Trophoblast cell (in vitro differentiated cells and primary cell): ENCODE data around the gene KLHL6.

Experiments used
- DNase-seq, 2 donors: peaks; one replicate each; pipeline ENCODE4 v3.0.0-alpha.2; 2016
- H2AFZ ChIP-seq: 2 replicates; pipeline ENCODE4 v1.6.1; 2013; ENCODE audit warnings: low read length, moderate library complexity, mild to moderate bottlenecking; ENCODE audit not compliant: insufficient read depth, poor library complexity
- H2AK5ac ChIP-seq: 2 replicates; pipeline ENCODE4 v1.6.1; 2013; ENCODE audit warnings: mild to moderate bottlenecking, low read length
- H2BK120ac ChIP-seq: 2 replicates; pipeline ENCODE4 v1.6.1; 2013; ENCODE audit warnings: low read length, mild to moderate bottlenecking, moderate library complexity; ENCODE audit not compliant: insufficient read depth, poor library complexity
- H2BK12ac ChIP-seq: 2 replicates; pipeline ENCODE4 v1.6.1; 2013; ENCODE audit warnings: mild to moderate bottlenecking, low read length, moderate library complexity
- H2BK5ac ChIP-seq: 2 replicates; pipeline ENCODE4 v1.6.1; 2013; ENCODE audit warnings: low read length, low read depth, moderate library complexity, mild to moderate bottlenecking; ENCODE audit not compliant: poor library complexity
- H3K14ac ChIP-seq: 2 replicates; pipeline ENCODE4 v1.6.1; 2013; ENCODE audit warnings: mild to moderate bottlenecking, low read length
- H3K18ac ChIP-seq: 2 replicates; pipeline ENCODE4 v1.6.1; 2013; ENCODE audit warnings: mild to moderate bottlenecking, low read length
- H3K23ac ChIP-seq: 2 replicates; pipeline ENCODE4 v1.6.1; 2013; ENCODE audit warnings: low read length
- H3K27ac ChIP-seq: 2 replicates; pipeline ENCODE4 v1.5.1; 2013; ENCODE audit warnings: low read depth, mild to moderate bottlenecking, inconsistent platforms, low read length, moderate library complexity
- H3K27me3 ChIP-seq: 2 replicates; pipeline ENCODE4 v1.6.1; 2013; ENCODE audit warnings: inconsistent platforms, mild to moderate bottlenecking, low read length, moderate library complexity; ENCODE audit not compliant: insufficient read depth
- H3K36me3 ChIP-seq, 2 experiments: 1 replicate in 1 of 2; 2 replicates in 1 of 2; pipeline ENCODE4 v1.6.1; 2013; ENCODE audit warnings: low read length in 2 of 2, mild to moderate bottlenecking in 2 of 2, moderate library complexity in 1 of 2; ENCODE audit not compliant: insufficient read depth in 2 of 2, control insufficient read depth in 1 of 2
- H3K4ac ChIP-seq: 2 replicates; pipeline ENCODE4 v1.6.1; 2013; ENCODE audit warnings: low read depth, mild to moderate bottlenecking, low read length, moderate library complexity
- H3K4me1 ChIP-seq, 2 experiments: 1 replicate in 1 of 2; 2 replicates in 1 of 2; pipeline ENCODE4 v1.6.1; 2013; ENCODE audit warnings: low read length in 2 of 2, mild to moderate bottlenecking in 2 of 2, moderate library complexity in 1 of 2; ENCODE audit not compliant: insufficient read depth in 2 of 2, control insufficient read depth in 1 of 2
- H3K4me2 ChIP-seq: 2 replicates; pipeline ENCODE4 v1.6.1; 2013; ENCODE audit warnings: inconsistent platforms, mild to moderate bottlenecking, low read length, moderate library complexity
- H3K4me3 ChIP-seq: 2 replicates; pipeline ENCODE4 v1.5.1; 2013; ENCODE audit warnings: mild to moderate bottlenecking, low read depth, low read length, inconsistent platforms
- H3K79me1 ChIP-seq: one replicate; pipeline ENCODE4 v1.6.1; 2013; ENCODE audit warnings: low read length
- H3K79me2 ChIP-seq: 2 replicates; pipeline ENCODE4 v1.6.1; 2013; ENCODE audit warnings: low read length, mild to moderate bottlenecking; ENCODE audit not compliant: control insufficient read depth, insufficient read depth, poor library complexity
- H3K9ac ChIP-seq: 2 replicates; pipeline ENCODE4 v1.6.1; 2013; ENCODE audit warnings: mild to moderate bottlenecking, low read length
- H3K9me3 ChIP-seq: 2 replicates; pipeline ENCODE4 v1.6.1; 2013; ENCODE audit warnings: low read depth, mild to moderate bottlenecking, control low read depth, inconsistent platforms, low read length; ENCODE audit not compliant: insufficient read depth
- H4K12ac ChIP-seq: 2 replicates; pipeline ENCODE4 v1.6.1; 2013; ENCODE audit warnings: low read depth, mild to moderate bottlenecking, low read length, moderate library complexity
- H4K8ac ChIP-seq: 2 replicates; pipeline ENCODE4 v1.6.1; 2013; ENCODE audit warnings: low read depth, mild to moderate bottlenecking, low read length, moderate library complexity
- H4K91ac ChIP-seq: one replicate; pipeline ENCODE4 v1.6.1; 2013; ENCODE audit warnings: low read depth, mild to moderate bottlenecking, low read length, moderate library complexity
- WGBS: extraction: QIAGEN DNeasy Blood & Tissue Kit; methylation state at CpG from one replicate; pipeline ENCODE4 v1.1.7; 2013; ENCODE audit warnings: missing lambda C conversion rate; ENCODE audit not compliant: insufficient read length, insufficient coverage; ENCODE audit errors: extremely low coverage; 5-methylcytosine and 5-hydroxymethylcytosine counted together

Gene KLHL6

DNA sequence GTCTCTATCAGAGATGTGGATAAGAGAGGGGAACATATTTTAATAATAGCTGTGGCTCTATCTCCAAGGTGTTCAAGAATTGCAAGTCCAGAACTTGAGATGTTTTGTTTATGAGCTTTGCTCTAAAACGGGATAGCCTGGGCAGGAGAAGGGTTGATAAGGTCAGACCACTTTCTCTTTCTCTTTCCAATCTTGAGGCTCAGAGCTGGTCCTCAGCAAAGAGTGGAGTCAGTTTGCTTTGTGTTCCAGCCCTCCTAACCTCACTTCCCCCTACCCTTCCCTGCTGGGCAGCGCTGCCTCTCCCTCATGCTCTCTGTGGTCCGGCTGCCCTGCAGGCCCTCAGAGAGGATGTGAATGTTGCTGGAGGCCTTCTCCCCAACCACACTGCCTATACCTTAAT, 13.8 kb downstream of the KLHL6 start:
- Histone ChIP-seq H2BK12ac (no peak overlapping the region), H3K9me3 (no peaks in the 10 kb centered on the region), H4K91ac (no peak overlapping the region), H4K8ac (no peak overlapping the region), H3K79me1 (no peaks in the 10 kb centered on the region), H2AK5ac (no peak overlapping the region), H3K27me3 (no peaks in the 10 kb centered on the region), H2AFZ (no peak overlapping the region), H3K4me3 (no peak overlapping the region), H3K27ac (no peak overlapping the region), H3K36me3 (no peaks in the 10 kb centered on the region), H3K4ac (no peak overlapping the region), H3K14ac (no peak overlapping the region), H3K4me2 (no peak overlapping the region), H4K12ac (no peak overlapping the region), H3K9ac (no peak overlapping the region), H2BK120ac (no peak overlapping the region), H2BK5ac (no peak overlapping the region), H3K23ac (no peak overlapping the region), H3K4me1 (no peaks in the 10 kb centered on the region), H3K18ac (no peak overlapping the region), H3K79me2 (no peaks in the 10 kb centered on the region)
- DNase-seq: no peak
- WGBS: no CpG with 5 or more reads among the region's 3 CpGs

GRCh38 chr3:183541235-183541655, 14.3 kb downstream of the KLHL6 start:
- Histone ChIP-seq H2AFZ (no peak overlapping the region), H2BK5ac (no peak overlapping the region), H3K79me2 (no peaks in the 10 kb centered on the region), H3K4me2 (no peak overlapping the region), H3K4me3 (no peak overlapping the region), H3K36me3 (no peaks in the 10 kb centered on the region), H3K23ac (no peak overlapping the region), H3K18ac (no peak overlapping the region), H2AK5ac (no peak overlapping the region), H3K9me3 (no peaks in the 10 kb centered on the region), H4K8ac (no peak overlapping the region), H2BK12ac (no peak overlapping the region), H3K4ac (no peak overlapping the region), H3K79me1 (no peaks in the 10 kb centered on the region), H3K4me1 (no peaks in the 10 kb centered on the region), H3K14ac (no peak overlapping the region), H4K91ac (no peak overlapping the region), H4K12ac (no peak overlapping the region), H2BK120ac (no peak overlapping the region), H3K9ac (no peak overlapping the region), H3K27ac (no peak overlapping the region), H3K27me3 (no peaks in the 10 kb centered on the region)
- no CpG with 5 or more reads among the region's 6 CpGs for WGBS
- DNase-seq: no peak

DNA sequence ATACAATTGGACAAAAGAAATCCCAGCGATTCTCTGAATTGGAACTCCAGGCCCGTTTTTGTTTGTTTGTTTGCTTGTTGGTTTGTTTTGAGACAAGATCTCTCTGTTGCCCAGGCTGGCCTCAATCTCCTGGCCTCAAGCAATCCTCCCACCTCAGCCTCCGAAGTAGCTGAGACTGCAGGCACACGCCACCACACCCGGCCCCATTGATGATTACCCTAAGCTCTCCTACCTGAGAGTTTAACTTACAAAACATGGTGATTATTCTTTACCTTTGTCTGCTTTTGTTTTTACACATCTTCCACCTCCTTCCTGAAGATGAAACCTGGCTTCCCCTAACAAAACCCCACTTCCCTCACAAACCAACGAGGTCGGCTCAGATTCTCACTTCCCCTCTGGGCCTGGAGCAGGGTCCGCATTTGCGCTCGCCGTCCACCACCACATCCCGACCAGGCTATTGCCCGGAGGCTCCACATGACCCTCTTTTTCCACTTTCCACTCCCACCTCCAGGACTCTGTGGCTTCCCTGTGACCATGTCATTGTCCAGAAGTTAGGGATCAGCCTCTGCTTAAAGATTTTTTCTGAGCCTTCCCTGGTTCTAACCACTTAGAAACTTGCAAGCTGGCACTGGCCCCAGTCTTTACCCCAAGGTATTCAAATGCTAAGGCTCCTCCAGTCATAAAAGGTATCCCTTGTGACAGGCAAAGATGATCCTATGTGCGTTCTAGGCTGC, 14.8 kb downstream of the KLHL6 start:
- Histone ChIP-seq H3K9me3 (no peaks in the 10 kb centered on the region), H3K79me2 (no peaks in the 10 kb centered on the region), H3K79me1 (no peaks in the 10 kb centered on the region), H3K27ac (no peak overlapping the region), H3K27me3 (no peaks in the 10 kb centered on the region), H2AFZ (no peak overlapping the region), H4K8ac (no peak overlapping the region), H3K36me3 (no peaks in the 10 kb centered on the region), H3K9ac (no peak overlapping the region), H3K4me1 (no peaks in the 10 kb centered on the region), H4K12ac (no peak overlapping the region), H2BK5ac (no peak overlapping the region), H2BK120ac (no peak overlapping the region), H3K14ac (no peak overlapping the region), H4K91ac (no peak overlapping the region), H3K23ac (no peak overlapping the region), H2AK5ac (no peak overlapping the region), H3K4me2 (no peak overlapping the region), H3K4me3 (no peak overlapping the region), H2BK12ac (no peak overlapping the region), H3K18ac (no peak overlapping the region), H3K4ac (no peak overlapping the region)
- no peak for DNase-seq
- WGBS: no CpG with 5 or more reads among the region's 14 CpGs

DNA sequence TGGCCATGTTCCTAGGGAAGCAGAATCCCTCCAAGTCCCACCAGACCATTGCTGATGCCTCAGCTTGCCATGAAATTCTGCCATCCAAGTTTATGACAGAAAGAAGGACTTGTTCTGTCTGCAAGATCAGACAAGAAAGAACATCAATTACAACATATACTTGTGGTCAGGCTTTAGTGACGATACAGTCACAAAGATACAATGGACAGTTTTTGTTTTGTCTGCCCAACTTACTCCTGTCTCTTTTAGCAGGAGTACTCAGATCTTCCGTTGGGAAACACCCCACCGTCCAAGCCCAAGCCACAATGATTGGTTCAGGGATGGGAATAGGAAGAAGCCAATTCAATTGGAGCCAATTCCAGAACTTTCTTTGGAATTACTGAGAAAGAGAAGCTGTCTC, 15.7 kb downstream of the KLHL6 start:
- H4K91ac ChIP-seq: no peak overlapping the region
- no peak overlapping the region for H3K4ac ChIP-seq
- H3K79me2 ChIP-seq: no peaks in the 10 kb centered on the region
- no peak overlapping the region for H3K23ac ChIP-seq
- no peaks in the 10 kb centered on the region for H3K4me1 ChIP-seq
- H2BK12ac ChIP-seq: no peak overlapping the region
- no peak overlapping the region for H3K18ac ChIP-seq
- H2AK5ac ChIP-seq: no peak overlapping the region
- no peaks in the 10 kb centered on the region for H3K36me3 ChIP-seq
- no peak overlapping the region for H4K12ac ChIP-seq
- no peak overlapping the region for H3K4me3 ChIP-seq
- H3K27ac ChIP-seq: no peak overlapping the region
- H3K9me3 ChIP-seq: no peaks in the 10 kb centered on the region
- DNase-seq: no peak
- no CpG with 5 or more reads among the region's 3 CpGs for WGBS
- H2BK120ac ChIP-seq: no peak overlapping the region
- H3K79me1 ChIP-seq: no peaks in the 10 kb centered on the region
- H3K27me3 ChIP-seq: no peaks in the 10 kb centered on the region
- H3K9ac ChIP-seq: no peak overlapping the region
- no peak overlapping the region for H3K14ac ChIP-seq
- H3K4me2 ChIP-seq: no peak overlapping the region
- no peak overlapping the region for H4K8ac ChIP-seq
- H2AFZ ChIP-seq: no peak overlapping the region
- no peak overlapping the region for H2BK5ac ChIP-seq
